Upper lobe of left lung (tissue), 4 donors: ENCODE data around the gene PRKCH.

ENCODE experiments used
- CTCF ChIP-seq, 6 experiments: fragments of 450-650 bp in 4 of 6; fragments of 200-600 bp in 2 of 6; sonication (generic) in 2 of 6; IDR thresholded peaks; one replicate each; pipeline ENCODE4 v1.5.1; 2016 to 2019; ENCODE audit warnings: antibody characterized with exemption in 6 of 6
- EP300 ChIP-seq, 4 donors: sonication (generic); formaldehyde crosslinking; IDR thresholded peaks; one replicate each; pipeline ENCODE4 v1.5.1; 2017; ENCODE audit warnings: antibody characterized with exemption in 4 of 4, control low read depth in 2 of 4
- POLR2A ChIP-seq, 4 donors: fragments of 450-650 bp; IDR thresholded peaks; one replicate each; pipeline ENCODE4 v1.5.1; 2016 to 2017; ENCODE audit warnings: antibody characterized with exemption in 4 of 4, mild to moderate bottlenecking in 2 of 4

- TF ChIP-seq CTCF (IDR thresholded peaks at IDR 0.05) (no peak), EP300 (IDR thresholded peaks at IDR 0.05) (no peak), POLR2A (IDR thresholded peaks at IDR 0.05) (no peak)
Measured at GRCh38 chr14:61504901-61505300, 183.5 kb downstream of the PRKCH start.
